ENCODE data around the gene ACOX3. TPM values are rescaled to one million over a fixed set of nuclear protein-coding genes. Genes with fewer than 3 reads are reported as not detected.

The ACOX3 gene
- total RNA-seq, 1 donor from 2014 or later = 59.7 TPM

- no peaks in the 10 kb centered on the region for H3K27me3 Mint-ChIP-seq (ENCODE audit: low read depth)
- no peak for DNase-seq (ENCODE audit: low spot score in 2 of 2, unreplicated experiment in 2 of 2)
- H3K27ac Mint-ChIP-seq = no peak overlapping the region
- no peaks in the 10 kb centered on the region for H3K9me3 Mint-ChIP-seq
- TF ChIP-seq CTCF (IDR thresholded peaks at IDR 0.05; ENCODE audit: unreplicated experiment) = no peak
- peaks cover 16% of the 10 kb centered on the region for H3K4me1 Mint-ChIP-seq
- H3K4me3 Mint-ChIP-seq = no peak overlapping the region
- peaks cover 5% of the 10 kb centered on the region for H3K36me3 Mint-ChIP-seq
Observed at GRCh38 chr4:8478371-8478770, 37.8 kb upstream of the ACOX3 start.

- Mint-ChIP-seq H3K4me1 (peaks cover 22% of the 10 kb centered on the region), H3K9me3 (no peaks in the 10 kb centered on the region), H3K27me3 (ENCODE audit: low read depth) (no peaks in the 10 kb centered on the region), H3K27ac (no peak overlapping the region), H3K36me3 (peaks cover 5% of the 10 kb centered on the region), H3K4me3 (no peak overlapping the region)
- no peak for DNase-seq (ENCODE audit: low spot score in 2 of 2, unreplicated experiment in 2 of 2)
- TF ChIP-seq CTCF (IDR thresholded peaks at IDR 0.05; ENCODE audit: unreplicated experiment) = no peak
Observed at GRCh38 chr4:8477676-8478075, 37.2 kb upstream of the ACOX3 start.

- H3K9me3 Mint-ChIP-seq = no peaks in the 10 kb centered on the region
- H3K36me3 Mint-ChIP-seq = peaks cover 5% of the 10 kb centered on the region
- H3K27me3 Mint-ChIP-seq (ENCODE audit: low read depth) = no peaks in the 10 kb centered on the region
- DNase-seq (ENCODE audit: low spot score in 2 of 2, unreplicated experiment in 2 of 2) = no peak
- no peak overlapping the region for H3K27ac Mint-ChIP-seq
- no peak for TF ChIP-seq CTCF (IDR thresholded peaks at IDR 0.05; ENCODE audit: unreplicated experiment)
- H3K4me3 Mint-ChIP-seq = no peak overlapping the region
- H3K4me1 Mint-ChIP-seq = peaks cover 26% of the 10 kb centered on the region
Observed at GRCh38 chr4:8477095-8477635, 36.6 kb upstream of the ACOX3 start.

- H3K9me3 Mint-ChIP-seq = no peaks in the 10 kb centered on the region
- peak overlapping the region; percentile 43 for H3K27ac Mint-ChIP-seq
- peaks cover 5% of the 10 kb centered on the region for H3K36me3 Mint-ChIP-seq
- H3K27me3 Mint-ChIP-seq (ENCODE audit: low read depth) = no peaks in the 10 kb centered on the region
- no peak overlapping the region for H3K4me3 Mint-ChIP-seq
- peaks cover 28% of the 10 kb centered on the region for H3K4me1 Mint-ChIP-seq
- TF ChIP-seq CTCF (IDR thresholded peaks at IDR 0.05; ENCODE audit: unreplicated experiment) = no peak
- no peak for DNase-seq (ENCODE audit: low spot score in 2 of 2, unreplicated experiment in 2 of 2)
Observed at GRCh38 chr4:8475751-8476575, 35.4 kb upstream of the ACOX3 start.

- no peak for TF ChIP-seq CTCF (IDR thresholded peaks at IDR 0.05; ENCODE audit: unreplicated experiment)
- H3K9me3 Mint-ChIP-seq = no peaks in the 10 kb centered on the region
- peaks cover 28% of the 10 kb centered on the region for H3K4me1 Mint-ChIP-seq
- no peak overlapping the region for H3K27ac Mint-ChIP-seq
- H3K27me3 Mint-ChIP-seq (ENCODE audit: low read depth) = no peaks in the 10 kb centered on the region
- DNase-seq (ENCODE audit: low spot score in 2 of 2, unreplicated experiment in 2 of 2) = no peak
- no peak overlapping the region for H3K4me3 Mint-ChIP-seq
- peaks cover 7% of the 10 kb centered on the region for H3K36me3 Mint-ChIP-seq
Observed at GRCh38 chr4:8474856-8475255, 34.3 kb upstream of the ACOX3 start.

Measured in mesothelial cell of epicardium (in vitro differentiated cells).